Glomerular endothelial cell (primary cell): ENCODE measurements around the gene BAIAP3. TPM values are rescaled to one million over a fixed set of nuclear protein-coding genes. Genes with fewer than 3 reads are reported as not detected.

Experiments
- DNase-seq: peaks from one replicate; pipeline ENCODE4 v3.0.0-alpha.2; 2011; ENCODE audit warnings: low read depth, low spot score; ENCODE audit errors: extremely low read depth
- total RNA-seq: library from RNA; depleted of rRNA; stranded (reverse); fragments of >200 nt; gene quantifications from 2 replicates; pipeline ENCODE4 v1.2.3, GENCODE V29; 2015

BAIAP3 gene
- total RNA-seq, 1 donor from 2014 or later, result 1.1 TPM

GRCh38 chr16:1330931-1331711 lies 2.3 kb upstream of the BAIAP3 start:
- DNase-seq, result no peak

DNA sequence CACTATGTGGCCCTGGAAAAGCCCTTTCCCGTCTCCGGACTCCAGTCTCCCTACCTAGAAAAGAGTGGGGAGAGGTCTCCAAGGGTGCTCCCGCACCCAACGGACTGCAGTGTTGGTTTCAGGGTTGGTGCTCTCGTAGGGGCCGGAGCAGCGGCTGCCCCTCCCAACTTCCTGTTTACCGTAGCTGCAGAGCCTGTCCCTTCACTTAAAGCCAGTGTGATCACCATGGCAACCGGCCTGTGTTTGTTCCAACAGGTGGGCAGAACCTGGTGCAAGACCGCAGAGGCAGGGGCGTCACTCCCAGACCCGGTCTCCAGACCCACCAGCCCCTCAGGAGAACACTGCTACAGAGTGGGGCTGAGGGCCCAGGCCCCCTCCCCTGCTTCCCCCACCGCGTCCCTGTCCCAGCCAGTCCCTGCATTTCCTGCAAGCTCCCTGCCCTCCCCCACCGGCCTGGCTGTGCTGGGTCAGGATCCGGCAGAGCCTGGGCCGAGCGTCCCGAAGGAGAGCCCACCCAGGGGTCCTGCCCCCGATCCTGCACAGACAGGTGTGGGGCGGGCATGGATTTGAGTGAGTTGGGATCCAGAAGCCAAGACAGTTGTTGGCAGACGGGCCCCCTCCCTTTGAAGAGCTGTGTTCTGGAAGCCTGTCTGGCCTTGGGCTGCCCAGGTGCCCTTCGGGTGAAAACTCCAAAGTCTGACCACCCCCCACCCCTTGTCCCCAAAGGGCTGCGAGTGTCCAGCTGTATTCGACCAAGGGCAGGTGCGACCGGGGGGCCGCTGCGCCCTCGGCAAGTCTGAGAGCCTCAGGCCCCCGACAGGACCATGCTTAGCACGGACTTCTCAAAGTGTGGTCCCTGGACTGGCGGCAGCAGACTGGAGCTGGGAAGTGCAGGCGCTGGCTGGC lies 1.5 kb upstream of the BAIAP3 start:
- DNase-seq, result peak; percentile 29

GRCh38 chr16:1332618-1333148 lies 762 bp upstream of the BAIAP3 start:
- DNase-seq, result no peak

GRCh38 chr16:1333854-1334700 lies 632 bp downstream of the BAIAP3 start:
- no peak for DNase-seq

DNA sequence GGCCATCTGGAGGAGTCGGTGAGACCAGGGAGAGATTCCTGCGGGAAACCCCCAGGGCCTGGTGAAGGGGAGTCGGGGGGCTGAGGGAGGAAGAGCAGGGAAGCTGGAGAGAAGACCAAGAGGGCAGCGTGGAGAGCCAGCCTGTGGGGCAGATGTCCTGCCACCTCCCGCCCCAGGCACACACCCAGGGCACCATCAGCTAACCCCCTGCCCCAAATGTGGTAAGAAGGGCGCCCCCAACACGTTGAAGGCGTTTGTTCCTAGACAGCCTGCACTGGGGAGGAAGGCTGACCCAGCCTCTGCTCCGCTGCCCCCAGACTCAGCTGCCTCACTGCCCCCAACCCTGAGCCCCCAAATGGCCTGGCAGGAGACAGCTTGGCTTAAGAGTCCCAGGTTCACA lies 1.3 kb downstream of the BAIAP3 start:
- DNase-seq, result no peak

GRCh38 chr16:1335211-1335971 lies 1.9 kb downstream of the BAIAP3 start:
- no peak for DNase-seq

- DNase-seq, result no peak
Observed at GRCh38 chr16:1335996-1336395, 2.6 kb downstream of the BAIAP3 start.

DNA sequence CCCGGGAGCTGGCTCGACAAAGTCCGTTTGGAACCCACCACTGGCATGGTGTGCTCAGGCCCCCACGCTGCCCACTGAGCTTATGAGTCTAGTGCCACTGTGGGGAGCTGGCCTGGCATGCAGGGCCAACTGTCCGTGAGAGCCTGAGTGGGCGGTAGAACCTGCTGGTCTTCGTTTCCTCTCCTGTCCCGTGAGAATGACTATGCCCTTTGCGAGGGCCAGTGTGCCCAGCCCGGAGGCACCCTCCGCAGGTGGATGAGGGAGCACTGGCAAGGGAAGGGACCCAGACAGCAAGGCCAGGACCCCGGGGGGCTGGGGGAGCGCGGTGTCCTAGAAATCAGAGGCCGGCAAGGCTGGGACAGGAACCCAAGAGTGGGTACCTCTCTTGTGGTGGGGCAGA lies 3.2 kb downstream of the BAIAP3 start:
- DNase-seq, result no peak

DNA sequence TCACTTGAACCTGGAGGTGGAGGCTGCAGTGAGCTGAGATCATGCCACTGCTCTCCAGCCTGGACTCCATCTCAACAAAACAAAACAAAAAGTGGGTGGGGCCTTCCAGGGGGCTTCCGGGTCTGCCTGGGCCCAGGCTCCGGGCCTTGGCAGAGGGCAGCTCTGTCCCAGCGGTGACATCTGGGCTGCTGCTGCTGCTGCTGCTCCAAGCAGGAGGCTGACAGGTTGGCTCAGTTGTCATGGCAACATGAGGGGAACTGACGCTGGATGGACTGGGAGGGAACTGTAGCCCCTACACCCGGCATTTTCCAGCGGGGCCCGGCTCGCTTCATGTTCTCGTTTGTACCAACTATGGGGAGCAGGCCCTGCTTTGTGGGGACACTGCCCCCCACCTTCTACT lies 4.0 kb downstream of the BAIAP3 start:
- DNase-seq, result no peak

- DNase-seq, result no peak
Observed at GRCh38 chr16:1338119-1338730, 4.8 kb downstream of the BAIAP3 start.

GRCh38 chr16:1338855-1339675 lies 5.6 kb downstream of the BAIAP3 start:
- DNase-seq, result no peak

- no peak for DNase-seq
Observed at GRCh38 chr16:1340730-1341494, 7.5 kb downstream of the BAIAP3 start.

GRCh38 chr16:1341495-1342420 lies 8.3 kb downstream of the BAIAP3 start:
- DNase-seq, result no peak

DNA sequence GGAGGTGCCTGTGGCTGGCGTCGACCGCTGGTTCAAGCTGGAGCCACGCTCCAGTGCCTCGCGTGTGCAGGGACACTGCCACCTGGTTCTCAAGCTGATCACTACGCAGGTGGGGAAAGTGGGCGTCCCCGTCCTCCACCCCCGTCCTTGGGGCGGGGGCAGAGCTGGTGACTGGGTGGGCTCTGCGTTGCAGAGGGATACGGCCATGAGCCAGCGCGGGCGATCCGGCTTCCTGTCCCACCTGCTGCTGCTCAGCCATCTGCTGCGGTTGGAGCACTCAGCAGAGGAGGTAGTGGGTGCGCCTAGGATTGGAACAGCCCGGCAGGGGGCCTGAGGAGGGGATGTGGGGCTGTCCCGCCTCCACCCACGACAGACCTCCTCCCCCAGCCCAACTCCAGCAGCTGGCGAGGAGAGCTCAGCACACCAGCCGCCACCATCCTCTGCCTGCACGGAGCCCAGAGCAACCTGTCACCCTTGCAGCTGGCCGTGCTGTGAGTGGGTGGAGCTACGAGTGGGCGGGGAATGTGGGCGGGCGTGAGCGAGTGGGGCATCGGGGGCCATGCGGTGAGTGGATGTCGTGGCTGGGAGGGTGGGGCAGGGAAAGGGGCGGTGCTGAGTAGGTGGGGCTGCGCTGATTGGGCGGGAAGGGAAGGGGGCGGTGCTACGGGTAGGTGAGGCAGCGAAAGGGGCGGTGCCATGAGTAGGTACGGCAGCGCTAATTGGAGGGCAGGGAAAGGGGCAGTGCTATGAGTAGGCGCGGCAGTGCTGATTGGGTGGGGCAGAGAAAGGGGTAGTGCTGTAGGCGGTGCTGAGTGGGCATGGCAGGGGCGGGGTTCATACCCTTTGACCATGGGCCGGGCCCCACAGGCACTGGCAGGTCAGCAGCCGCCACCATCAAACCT lies 9.3 kb downstream of the BAIAP3 start:
- peak; percentile 29 for DNase-seq

DNA sequence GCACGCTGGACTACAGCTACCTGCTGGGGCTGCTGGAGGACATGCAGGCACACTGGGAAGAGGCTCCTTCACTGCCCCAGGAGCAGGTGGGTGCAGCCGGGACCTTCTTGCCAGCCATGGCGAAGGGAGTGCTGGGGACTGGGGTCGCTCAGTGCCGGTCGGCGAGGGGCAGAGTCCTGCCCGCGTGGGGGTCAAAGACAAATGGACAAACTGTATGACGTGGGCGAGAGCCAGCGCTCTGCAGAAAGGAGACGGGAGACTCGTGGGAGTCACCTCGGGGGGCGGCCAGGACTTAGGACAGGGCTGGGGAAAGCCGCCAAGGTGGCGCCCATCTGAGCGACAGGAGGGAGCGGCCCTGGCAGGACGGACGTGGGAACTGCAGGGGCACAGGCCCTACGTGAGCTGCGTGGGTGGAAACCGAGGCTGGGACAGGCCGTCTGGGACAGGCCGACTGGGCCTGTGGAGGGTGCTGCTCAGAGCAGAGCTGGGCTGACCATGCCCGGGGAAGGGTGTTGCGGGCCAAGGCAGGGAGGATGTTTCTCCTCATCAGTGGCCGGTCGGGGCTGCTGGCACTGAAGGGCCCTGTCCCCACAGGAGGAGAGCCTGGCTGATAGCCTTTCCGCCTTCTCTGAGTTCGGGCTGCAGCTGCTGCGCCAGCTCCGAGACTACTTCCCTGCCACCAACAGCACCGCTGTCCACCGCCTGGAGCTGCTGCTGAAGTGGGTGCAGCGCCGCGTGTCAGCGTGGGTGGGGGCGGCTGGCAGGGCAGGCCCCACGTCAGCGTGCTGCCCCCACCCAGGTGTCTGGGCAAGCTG lies 10.2 kb downstream of the BAIAP3 start:
- no peak for DNase-seq
